Stimulated activated CD8-positive, alpha-beta memory T cell treated with anti-CD3 and anti-CD28 coated beads, Interleukin-15, amount 100 ng/mL, for 48 hours (primary cell): ENCODE data around the gene NBPF9.
"Not testable (repeated sequence)": the region's sequence is repeated elsewhere in the genome, so short reads cannot be mapped to it uniquely, and the experiment has no call there.

ENCODE experiments used
- DNase-seq, 2 donors: peaks; one replicate each; pipeline ENCODE4 v3.0.0-alpha.2; 2020; ENCODE audit warnings: low read depth in 2 of 2

NBPF9 gene

GRCh38 chr1:149015522-149015921 lies 87.8 kb downstream of the NBPF9 start:
- DNase-seq = not testable (repeated sequence)

- DNase-seq = not testable (repeated sequence)
These were observed 89.8 kb downstream of the NBPF9 start for GRCh38 chr1:149013513-149013912.

DNA sequence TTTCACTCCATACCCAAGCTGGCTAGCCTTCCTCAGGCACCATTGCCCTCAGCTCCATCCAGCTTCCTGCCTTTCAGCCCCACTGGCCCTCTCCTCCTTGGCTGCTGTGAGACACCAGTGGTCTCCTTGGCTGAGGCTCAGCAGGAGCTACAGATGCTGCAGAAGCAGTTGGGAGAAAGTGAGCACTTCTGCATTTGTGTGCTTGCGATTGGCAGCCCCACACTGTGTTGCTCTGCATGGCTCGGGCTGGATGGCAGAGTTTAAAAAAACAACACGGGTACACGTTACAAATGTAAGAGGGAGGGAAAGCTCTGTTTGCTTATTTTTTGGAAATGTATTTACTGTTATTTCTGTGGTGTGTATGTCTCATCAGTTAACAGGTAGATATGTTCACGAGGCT lies 90.8 kb downstream of the NBPF9 start:
- not testable (repeated sequence) for DNase-seq

DNA sequence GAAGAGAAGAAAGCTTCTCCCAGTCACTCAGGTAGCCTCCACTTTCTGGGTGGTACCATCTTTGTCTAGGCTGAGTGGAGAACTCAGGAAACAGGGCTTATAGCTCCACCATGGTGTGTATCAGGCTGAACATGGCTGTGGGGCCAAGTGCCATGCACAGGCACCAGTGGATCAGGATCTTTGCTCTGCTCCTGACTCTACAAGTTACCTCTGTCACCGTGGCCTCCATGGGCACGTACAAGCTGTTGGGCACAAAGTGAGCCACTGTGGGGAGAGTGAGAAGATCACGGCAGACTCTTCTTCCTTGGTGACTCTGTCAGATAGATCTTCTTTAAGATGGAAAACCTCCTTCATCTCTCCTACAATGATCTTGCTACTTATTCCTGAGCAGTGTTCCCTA lies 93.6 kb downstream of the NBPF9 start:
- not testable (repeated sequence) for DNase-seq

- not testable (repeated sequence) for DNase-seq
These were observed 94.6 kb downstream of the NBPF9 start for GRCh38 chr1:149008769-149009168.

DNA sequence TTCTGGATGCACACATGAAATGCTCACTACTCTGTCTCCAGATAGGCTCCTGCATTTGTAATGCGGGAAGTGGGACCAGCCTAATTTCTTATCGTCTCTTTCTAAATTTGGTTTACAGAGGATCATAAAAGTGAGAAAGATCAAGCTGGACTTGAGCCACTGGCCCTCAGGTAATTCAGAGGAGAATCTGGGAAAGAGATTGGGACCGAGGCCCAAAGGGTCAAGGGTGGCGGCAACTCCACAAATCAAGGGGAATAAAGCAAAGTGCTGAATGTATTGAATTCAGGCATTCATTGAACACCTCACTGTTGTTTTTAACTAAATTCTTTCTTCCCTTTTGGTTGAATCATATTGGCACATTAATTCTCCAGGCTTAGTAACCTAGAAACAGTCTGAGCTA lies 95.0 kb downstream of the NBPF9 start:
- not testable (repeated sequence) for DNase-seq
